Limb (tissue), 2 donors: ENCODE measurements around the gene CD68.
"Not testable (repeated sequence)": the region's sequence is repeated elsewhere in the genome, so short reads cannot be mapped to it uniquely, and the experiment has no call there.

ENCODE experiments used
- DNase-seq, 2 donors: peaks; one replicate each; pipeline ENCODE4 v3.0.0-alpha.2; 2016; ENCODE audit errors: extremely low spot score in 2 of 2

CD68 gene

GRCh38 chr17:7613769-7614424 is 34.5 kb downstream of the CD68 start:
- DNase-seq, result peak in 1 of 2 donors; percentile 21

- DNase-seq, result peak; percentile 100
Measured at GRCh38 chr17:7614425-7615264, 35.2 kb downstream of the CD68 start, which contains the start of gene FXR2. Gene FXR2 (minus strand): TSS chr17:7614897. CDS start chr17:7614532, 365 bp downstream.

- DNase-seq, result no peak
Measured at GRCh38 chr17:7615265-7615747, 35.9 kb downstream of the CD68 start.

- no peak for DNase-seq
Measured at GRCh38 chr17:7618608-7619007, 39.2 kb downstream of the CD68 start.

GRCh38 chr17:7620835-7621234 is 41.4 kb downstream of the CD68 start:
- no peak for DNase-seq

GRCh38 chr17:7623661-7624060 is 44.2 kb downstream of the CD68 start:
- no peak for DNase-seq

GRCh38 chr17:7625749-7626148 is 46.3 kb downstream of the CD68 start:
- not testable (repeated sequence) for DNase-seq

- DNase-seq, result no peak
Measured at GRCh38 chr17:7626307-7626706, 46.9 kb downstream of the CD68 start.

GRCh38 chr17:7626956-7627249 is 47.5 kb downstream of the CD68 start:
- DNase-seq, result no peak

GRCh38 chr17:7627250-7628121 is 48.0 kb downstream of the CD68 start, which contains the start of gene SAT2:
Gene SAT2 (minus strand): TSS chr17:7627821. CDS start chr17:7627635, 186 bp downstream.
- DNase-seq, result peak; percentile 92 to 98

GRCh38 chr17:7629939-7630571 is 50.6 kb downstream of the CD68 start, which contains the start of gene SHBG:
Gene SHBG (plus strand): TSS chr17:7630135. CDS start chr17:7630173, 38 bp downstream.
- no peak for DNase-seq
